CD4-positive, alpha-beta T cell treated with Interleukin-1 beta for 1 hour (primary cell): Measurements from ENCODE around the gene LSP1.

Experiments
- DNase-seq, 2 donors: peaks; one replicate each; pipeline ENCODE4 v3.0.0-alpha.2; 2020 to 2022

LSP1 gene

DNA sequence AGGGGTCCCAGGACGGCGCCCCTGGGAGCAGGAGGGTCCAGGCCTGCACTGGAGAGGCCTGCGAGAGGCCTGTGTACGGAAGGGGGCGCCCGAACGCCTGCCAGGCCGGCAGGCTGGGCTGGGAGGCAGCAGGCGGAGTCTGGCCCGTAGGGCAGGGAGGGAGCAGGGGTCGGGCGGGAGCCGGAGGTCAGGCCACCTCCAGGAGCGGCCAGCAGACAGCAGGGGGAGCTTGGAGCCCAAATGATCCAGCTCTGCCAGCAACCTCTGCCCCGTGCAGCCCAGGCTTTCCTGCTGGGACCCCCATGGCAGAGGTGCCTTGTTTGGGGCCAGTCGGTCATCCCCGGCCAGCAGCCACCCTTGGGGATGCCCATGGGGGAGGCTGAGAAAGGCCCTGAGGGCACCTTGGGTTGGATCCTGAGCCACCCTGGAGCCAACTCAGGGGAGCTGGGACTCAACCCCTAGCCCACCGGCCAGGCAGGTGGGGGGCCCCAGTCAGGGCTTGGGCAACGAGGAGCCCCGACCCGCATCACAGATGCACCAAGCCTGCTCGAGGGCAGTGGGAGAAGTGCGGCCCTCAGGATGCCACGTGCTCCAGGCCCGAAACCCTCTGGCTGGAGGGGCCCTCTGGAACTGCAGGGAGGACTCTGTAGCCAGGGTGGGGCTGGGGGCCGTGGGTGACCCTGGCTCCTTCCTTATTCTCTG is 27.7 kb upstream of the LSP1 start:
- peak in 1 of 2 donors; percentile 34 for DNase-seq

- no peak for DNase-seq
Measured at GRCh38 chr11:1825785-1826451, 27.0 kb upstream of the LSP1 start.

DNA sequence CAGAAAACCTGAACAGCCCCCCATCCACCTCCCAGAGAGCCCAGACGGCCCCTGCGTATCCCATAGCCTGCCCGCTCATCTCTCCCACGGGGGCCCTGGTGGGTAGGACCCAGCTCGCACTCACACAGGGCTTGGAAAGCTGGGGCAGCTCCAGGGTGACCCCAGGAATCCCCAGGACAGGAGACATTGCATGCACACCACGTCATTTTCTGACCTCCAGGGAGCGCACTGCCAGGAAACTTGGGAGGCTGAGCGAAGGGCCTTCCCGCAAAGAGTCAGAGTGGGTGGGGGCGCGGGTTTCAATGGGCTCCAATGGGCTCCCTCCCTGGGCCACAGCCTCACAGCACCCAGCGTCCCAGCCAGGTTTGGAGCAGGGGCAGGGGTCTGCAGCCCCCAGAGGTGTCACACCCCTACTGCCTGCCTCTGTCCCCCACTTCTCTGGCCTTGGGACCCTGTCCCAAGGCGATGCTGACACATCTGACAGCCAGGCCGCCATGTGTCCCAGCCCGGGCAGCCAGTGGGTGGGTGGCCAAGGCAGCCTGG is 26.3 kb upstream of the LSP1 start:
- no peak for DNase-seq

DNA sequence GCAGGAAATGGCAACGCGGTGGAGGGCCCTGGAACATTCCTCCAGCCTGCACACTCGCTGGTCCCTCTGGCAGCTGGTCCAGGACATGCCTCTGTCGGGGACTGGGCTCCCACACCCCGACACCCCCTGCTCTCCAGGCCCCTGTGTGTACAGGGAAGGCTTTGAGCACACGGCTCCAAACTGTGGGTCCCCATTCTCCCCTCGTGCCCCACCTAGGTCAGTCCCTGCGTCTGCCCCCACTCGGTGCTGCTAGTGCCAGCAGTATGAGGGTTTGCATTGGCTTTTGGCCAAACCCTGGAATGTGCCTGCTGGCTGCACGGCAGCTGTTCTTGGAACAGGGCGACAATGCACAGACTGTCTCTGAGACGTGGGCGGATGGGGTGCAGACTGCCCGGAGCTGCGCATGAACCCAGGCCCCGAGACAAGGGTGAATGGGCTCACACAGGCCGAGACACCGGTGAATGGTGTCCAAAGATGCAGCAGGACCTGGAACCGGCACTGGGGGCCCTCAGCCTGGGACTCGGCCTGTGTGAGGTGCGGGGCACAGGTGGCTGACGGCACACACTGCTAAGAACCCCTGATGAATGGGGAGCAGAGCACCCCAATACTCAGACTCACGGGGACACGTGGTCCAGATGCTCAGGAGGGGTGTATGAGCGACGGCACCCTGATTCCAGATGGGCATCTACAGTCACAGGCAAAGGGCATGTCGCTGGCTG is 25.6 kb upstream of the LSP1 start:
- DNase-seq = no peak

GRCh38 chr11:1827931-1828330 is 25.0 kb upstream of the LSP1 start:
- DNase-seq = no peak

DNA sequence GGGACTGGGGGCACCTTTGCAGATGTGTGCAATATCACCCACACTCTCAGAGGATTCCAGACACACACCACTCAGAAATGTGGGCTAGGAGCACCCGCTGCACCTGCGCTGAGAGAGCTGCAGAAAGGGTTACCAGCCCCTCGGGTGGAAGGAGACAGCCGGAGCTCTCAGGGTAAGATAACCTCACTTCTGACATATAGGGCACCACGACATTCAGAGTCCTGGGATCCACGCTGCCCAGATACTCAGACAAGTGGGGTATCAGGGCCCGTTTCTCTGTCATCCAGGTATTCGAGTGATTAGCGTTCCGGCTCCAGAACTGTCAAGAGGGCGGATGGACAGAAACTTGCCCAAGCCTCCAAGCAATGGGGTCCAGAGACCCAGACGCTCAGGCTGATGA is 24.3 kb upstream of the LSP1 start:
- DNase-seq = no peak

- DNase-seq = no peak
Measured at GRCh38 chr11:1829039-1829820, 23.7 kb upstream of the LSP1 start.

- DNase-seq = no peak
Measured at GRCh38 chr11:1830004-1830321, 22.9 kb upstream of the LSP1 start.

GRCh38 chr11:1830322-1831223 is 22.3 kb upstream of the LSP1 start:
- DNase-seq = no peak

DNA sequence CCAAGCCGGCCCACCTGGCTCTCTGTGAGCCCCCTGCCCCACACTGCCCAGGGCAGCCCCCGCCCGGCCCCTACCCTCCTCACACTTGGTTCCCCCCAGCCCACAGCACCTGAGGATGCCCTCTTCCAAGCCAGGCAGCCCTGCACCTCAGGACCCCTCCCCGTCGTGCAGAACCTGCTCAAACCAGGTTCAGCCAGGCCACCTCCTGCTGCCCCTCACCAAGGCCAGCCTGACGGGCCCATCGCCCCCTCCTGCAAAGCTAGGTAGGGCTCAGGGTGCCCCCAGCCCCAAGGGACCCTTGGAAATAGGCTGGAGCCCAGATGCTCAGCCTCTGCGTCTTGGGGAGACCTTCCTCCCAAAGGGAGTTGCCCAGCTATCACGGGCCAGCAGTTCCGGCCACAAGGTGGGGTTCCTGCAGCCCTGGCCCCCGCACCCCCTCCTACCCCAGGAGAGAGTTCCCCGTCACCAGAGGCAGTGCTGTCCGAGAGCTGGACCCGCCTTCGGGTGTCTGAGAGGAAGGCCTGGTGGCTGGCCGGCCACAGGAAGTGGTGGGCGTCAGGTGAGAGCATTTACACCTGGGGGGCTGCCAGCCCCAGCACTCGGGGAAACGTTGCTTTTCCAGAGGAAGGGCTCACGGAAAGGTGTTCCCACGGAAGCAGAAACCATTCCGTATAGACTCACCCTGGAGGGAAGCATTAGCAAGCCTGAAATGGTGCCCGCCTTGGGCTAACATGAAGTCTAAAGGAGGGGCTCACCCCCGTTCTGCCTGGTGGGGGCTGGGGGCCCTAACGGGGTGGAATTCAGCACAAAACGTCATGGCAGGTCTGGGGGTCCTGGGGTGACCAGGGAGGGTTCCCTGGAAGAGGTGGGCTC is 21.3 kb upstream of the LSP1 start:
- DNase-seq = no peak

GRCh38 chr11:1832211-1832919 is 20.5 kb upstream of the LSP1 start:
- DNase-seq = peak; percentile 49 to 60

DNA sequence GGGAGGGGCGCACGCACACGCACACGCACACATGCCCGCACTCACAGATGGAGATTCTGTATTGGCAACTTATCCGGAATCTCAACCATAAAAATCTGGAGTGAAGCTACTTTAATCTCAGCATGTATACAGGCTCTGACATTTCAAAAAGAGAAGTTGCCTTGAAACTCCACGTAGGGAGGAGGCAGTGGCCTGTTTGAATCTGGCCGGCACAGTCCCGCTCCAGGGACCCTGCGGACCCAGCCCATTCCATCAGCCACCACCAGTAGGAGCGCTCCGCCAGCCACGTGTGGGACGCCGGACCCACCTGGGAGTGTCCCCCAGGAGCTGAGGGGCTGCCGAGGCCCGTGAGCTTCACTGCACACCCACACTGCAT is 20.0 kb upstream of the LSP1 start:
- DNase-seq = no peak

DNA sequence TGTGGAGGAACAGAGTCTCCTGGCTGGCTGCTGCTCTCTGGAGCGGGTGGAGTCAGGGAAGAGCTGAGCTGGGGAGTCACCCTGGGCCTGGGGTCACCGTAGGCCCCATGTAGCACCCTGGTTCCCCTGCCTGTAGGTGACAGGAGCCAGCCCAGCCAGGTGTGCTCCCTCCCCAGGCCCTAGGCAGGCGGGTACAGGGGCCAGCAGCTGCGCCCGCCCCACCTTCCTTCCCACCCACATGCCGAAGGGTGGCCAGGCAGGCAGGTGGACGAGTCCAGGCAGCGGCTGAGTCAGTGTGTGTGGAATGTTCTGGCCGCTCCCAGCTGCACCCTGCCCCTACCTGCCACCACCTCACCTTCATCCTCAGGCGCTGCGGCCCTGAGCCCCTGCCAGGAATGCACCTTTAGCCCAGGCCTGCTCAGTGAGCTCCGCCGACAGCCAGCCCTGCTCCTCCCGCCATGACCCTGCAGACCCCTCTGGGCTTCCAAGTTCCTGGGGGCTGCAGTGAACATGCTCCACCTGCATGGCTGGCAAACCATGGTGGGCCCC is 18.7 kb upstream of the LSP1 start:
- no peak for DNase-seq

GRCh38 chr11:1834779-1835670 is 17.9 kb upstream of the LSP1 start, which contains the start of gene SYT8:
TSS of gene SYT8 (plus strand) at chr11:1834990. CDS start at chr11:1835106, 116 bp downstream.
- DNase-seq = no peak

GRCh38 chr11:1835671-1836010 is 17.2 kb upstream of the LSP1 start:
- DNase-seq = no peak

- no peak for DNase-seq
Measured at GRCh38 chr11:1836011-1836945, 16.6 kb upstream of the LSP1 start.

GRCh38 chr11:1837171-1838076 is 15.5 kb upstream of the LSP1 start:
- DNase-seq = peak; percentile 84 to 88
